T-helper 1 cell treated with Interleukin-12 subunit alpha and Interleukin-12 subunit beta and Interleukin-4 antibody, amounts not matched to agents 30 ng/mL and 1 ng/mL, for 36 hours (primary cell): Measurements from ENCODE around the gene FCHO2. TPM values are rescaled to one million over a fixed set of nuclear protein-coding genes. Genes with fewer than 3 reads are reported as not detected.

Experiments used
- intact Hi-C: fragments of 100-400 bp; cut with micrococcal nuclease; formaldehyde crosslinking; loops from one replicate; pipeline ENCODE4 v1.15.1; 2024
- total RNA-seq: library from RNA; stranded (reverse); gene quantifications from 2 replicates; pipeline ENCODE4 v1.2.3, GENCODE V29; 2022

The FCHO2 gene
- total RNA-seq, 1 donor from 2014 or later: 1.4 TPM

GRCh38 chr5:73103870-73104299 is 148.0 kb downstream of the FCHO2 start:
- intact Hi-C loops: no loop called here

- intact Hi-C loops: no loop called here
Observed at GRCh38 chr5:73104326-73104725, 148.5 kb downstream of the FCHO2 start.

GRCh38 chr5:73106335-73106734 is 150.5 kb downstream of the FCHO2 start:
- intact Hi-C loops: no loop called here

DNA sequence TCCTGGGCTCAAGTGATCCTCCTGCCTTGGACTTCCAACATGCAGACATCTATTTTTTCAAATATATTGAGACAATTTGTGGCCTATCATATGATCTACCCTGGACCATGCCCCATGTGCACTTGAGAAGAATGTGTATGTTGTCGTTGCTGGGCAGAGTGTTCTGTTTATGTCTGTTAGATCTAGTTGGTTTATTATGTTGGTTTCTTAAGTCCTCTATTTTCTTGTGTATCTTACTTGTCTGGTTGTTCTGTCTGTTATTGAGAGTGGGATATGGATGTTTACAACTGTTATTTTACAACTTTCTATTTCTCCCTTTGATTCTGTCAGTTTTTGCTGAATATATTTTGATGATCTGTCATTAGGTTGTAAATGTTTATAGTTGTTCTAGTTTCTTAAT is 154.3 kb downstream of the FCHO2 start:
- intact Hi-C loops: no loop called here

DNA sequence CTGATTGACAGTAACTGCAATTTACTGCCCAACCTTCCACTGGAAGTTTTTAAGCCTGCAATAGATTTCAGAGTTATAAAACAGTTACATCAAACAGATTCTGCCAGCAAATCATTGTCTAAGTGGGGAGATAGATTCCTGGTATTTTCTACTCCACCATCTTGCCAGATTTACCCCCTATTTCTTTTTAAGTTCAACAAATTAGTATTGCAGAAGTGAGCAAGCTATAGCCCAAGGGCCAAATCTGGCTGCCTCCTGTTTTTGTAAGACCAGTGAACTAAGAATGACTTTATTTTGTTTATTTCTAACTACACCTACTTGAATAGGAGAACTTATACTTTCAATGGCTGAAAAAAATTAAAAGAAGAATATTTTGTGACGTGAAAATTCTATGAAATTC is 155.7 kb downstream of the FCHO2 start:
- intact Hi-C loops: no loop called here

DNA sequence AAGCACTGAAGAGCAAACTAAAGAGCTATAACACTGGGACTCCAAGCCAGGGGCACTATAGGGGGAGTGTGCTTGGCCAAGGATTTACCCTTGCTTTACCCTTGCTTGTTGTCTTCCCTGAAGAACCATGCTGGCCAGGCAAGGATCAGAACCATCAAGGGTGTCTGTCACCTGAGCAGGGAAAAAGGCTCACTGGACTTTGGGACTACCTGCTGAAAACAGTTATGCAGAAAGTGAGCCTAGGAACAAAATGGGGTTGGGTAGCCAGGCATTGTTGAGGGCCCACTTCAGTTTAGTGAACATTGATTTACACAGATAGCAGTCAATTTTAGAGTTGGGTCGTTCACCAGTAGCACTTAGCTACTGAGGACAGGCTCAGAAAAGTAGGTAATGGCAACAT is 156.5 kb downstream of the FCHO2 start:
- intact Hi-C loops: no loop called here

- intact Hi-C loops: no loop called here
Observed at GRCh38 chr5:73114044-73114688, 158.3 kb downstream of the FCHO2 start.

GRCh38 chr5:73115399-73116051 is 159.7 kb downstream of the FCHO2 start:
- intact Hi-C loops: no loop called here

GRCh38 chr5:73116506-73116905 is 160.7 kb downstream of the FCHO2 start:
- intact Hi-C loops: no loop called here

- intact Hi-C loops: no loop called here
Observed at GRCh38 chr5:73117088-73117740, 161.4 kb downstream of the FCHO2 start.

DNA sequence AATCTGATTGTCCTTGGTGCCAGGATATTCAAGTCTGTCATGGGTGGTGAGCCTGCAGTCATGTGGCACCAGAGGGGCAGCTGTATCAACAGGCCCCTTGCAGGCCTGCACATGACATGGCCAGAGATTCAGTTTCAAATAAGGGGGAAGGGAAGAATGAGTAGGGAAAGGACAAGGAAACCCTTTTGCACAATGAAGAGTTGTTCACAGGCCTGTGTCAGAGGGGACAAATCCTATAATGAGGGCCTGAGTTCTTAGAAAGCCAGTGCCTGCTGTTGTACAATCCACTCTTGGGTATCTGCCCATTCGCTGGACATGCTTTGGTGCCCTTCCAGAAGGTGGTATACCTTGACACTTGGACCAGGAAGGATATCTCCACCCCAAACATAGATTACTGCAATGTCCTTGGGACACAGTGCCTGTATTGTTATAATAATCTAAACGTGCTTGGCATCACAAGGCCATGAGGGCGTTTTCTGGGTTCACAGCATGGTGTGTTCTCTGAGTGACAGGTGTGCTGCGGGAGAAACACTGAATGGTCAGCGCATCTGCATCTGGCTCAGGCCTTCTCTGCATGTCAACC is 162.6 kb downstream of the FCHO2 start:
- intact Hi-C loops: no loop called here

- intact Hi-C loops: no loop called here
Observed at GRCh38 chr5:73119451-73120157, 163.8 kb downstream of the FCHO2 start.

DNA sequence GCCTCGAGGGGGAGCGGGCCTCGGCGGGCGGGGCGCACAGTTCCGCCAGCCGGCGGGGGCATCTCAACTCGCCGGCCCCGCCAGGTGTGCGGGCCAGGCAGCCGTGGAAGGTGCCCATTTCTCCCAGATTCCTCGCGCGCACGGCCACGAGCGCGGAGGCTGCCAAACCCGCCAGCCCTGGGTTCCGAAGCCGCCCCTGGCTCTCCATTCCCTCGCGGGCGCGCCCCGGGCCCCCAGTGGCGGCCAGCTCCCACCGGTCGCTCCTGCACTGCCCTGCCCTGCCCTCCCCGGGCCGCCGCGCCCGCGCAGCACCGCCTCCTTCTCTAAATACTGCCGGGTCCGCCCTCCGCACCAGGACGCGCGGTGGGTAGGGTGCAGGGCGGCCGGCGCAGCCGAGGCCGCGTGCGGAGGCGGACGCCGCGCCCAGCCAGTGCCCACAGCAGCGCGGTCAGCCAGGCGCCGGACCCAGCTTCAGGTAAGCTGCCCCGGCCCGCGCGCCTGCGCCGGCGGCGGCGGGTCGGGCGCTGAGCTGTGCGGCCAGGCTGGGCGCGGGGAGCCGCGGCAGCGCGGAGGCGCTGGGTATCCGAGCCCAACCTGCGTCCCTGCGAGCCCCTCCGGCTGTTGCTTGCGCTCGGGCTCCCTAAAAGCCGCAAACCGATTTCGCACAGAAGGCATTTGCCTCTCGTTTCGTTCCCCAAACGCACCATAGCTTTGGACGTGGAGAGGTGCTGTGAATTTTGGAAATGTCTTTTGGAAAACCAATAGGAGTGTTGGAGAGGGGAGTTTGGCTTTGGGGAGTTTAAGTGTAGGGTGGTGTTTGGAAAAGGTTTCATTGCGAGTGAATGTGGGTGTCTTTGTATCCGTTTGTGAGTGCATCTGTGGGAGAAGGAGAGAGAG is 164.6 kb downstream of the FCHO2 start, which contains the start of gene TMEM171:
TMEM171 (plus strand) TSS at position 354 of the 897 bp plus-strand sequence. CDS start 2,799 bp downstream, outside the sequence.
- intact Hi-C loops: no loop called here

- intact Hi-C loops: no loop called here
Observed at GRCh38 chr5:73121119-73121463, 165.2 kb downstream of the FCHO2 start.

DNA sequence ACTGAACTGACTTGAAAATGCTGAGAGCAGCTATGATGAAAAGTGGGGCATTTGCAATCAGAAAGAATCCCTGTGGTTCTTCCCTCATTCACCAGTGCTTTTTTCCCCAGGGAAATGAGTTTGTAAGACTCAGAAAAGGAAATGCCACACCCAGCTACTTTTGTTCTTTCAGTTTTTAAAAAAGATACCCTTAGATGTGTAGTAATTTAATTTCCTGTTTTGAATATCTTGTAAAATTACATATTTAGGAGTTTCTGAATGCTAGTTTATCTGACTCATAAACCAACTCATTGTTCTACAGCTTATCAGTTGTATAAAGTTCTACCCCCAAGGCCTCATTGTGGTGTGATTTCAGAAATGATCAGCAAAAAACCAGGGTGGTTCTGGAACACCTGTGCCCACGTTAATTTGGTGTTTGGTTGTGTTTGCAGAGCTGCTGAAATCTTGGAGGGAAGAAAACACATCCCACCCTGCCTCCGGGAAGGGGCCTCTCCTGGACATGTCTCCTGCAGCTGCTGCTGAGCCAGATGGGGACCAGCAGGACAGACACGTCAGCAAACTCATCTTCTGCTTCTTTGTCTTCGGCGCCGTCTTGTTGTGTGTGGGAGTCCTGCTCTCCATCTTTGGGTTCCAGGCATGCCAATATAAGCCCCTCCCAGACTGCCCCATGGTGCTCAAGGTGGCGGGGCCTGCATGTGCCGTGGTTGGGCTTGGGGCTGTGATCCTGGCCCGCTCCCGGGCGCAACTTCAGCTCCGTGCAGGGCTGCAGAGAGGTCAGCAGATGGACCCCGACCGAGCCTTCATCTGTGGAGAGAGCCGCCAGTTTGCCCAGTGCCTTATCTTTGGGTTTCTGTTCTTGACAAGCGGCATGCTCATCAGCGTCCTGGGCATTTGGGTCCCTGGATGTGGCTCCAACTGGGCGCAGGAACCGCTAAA is 167.3 kb downstream of the FCHO2 start:
- intact Hi-C loops: no loop called here

DNA sequence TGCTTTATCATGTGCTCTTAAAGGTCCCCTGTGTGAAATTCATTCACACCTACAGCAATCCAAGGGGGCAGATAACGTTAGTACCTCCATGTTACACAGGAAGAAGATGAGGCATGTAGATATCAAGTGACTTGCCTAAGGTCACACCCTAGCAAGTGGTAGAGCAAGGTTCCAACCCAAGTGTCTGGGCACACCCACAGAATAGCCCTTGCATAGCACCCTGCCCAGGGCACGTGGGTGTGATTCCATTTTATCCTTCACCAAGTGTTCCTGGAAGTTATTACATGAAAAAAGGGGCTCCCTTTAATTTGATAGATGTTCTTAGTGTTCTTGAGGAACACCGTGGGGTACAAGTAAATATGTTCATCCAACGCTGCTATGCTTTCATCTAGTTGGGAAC is 169.4 kb downstream of the FCHO2 start:
- intact Hi-C loops: no loop called here

GRCh38 chr5:73126381-73126780 is 170.5 kb downstream of the FCHO2 start:
- intact Hi-C loops: no loop called here

DNA sequence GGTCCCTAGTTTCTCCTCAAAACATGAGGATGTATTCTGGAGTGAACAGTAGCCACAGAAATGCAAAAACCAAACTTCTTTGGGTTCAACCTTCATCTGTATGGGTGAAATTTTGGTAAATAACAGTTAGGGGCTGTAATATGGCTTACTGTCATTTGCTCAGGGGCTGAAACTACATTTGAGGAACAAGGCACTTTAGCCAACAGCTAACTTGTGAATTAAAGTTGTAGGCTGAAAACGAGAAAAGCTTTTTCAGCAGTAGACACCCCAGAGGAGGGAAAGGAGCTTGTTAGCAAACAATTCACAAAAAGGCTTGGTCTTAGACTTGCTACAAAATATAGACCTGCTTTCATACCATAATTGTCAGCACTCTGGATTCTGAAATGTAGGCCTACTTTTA is 171.1 kb downstream of the FCHO2 start:
- intact Hi-C loops: no loop called here

DNA sequence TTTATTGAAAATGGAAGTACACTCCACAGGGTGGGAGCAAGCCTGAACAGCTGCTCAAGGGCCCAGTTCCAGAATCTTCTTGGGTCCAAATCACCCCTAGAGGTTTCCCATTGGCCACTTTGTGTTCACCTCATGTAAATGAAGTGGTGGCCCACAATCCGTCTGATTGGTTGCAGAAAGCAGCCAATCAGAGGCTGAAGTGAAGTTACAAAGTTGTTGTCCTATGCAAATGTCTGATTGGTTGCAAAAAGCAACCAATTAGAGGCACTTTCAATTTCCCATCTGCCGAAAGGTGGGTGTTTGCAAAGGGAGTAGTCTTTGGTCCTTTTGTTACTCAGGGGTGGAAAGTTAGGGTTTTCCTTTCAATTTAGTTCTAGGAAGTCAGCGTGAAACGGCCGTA is 173.3 kb downstream of the FCHO2 start:
- intact Hi-C loops: no loop called here

GRCh38 chr5:73130811-73131210 is 175.0 kb downstream of the FCHO2 start:
- intact Hi-C loops: no loop called here
